BLaER1 (cell line): Measurements from ENCODE around the gene AKAP6.

ENCODE experiments used
- H3K27ac ChIP-seq: shearing (Covaris generic); formaldehyde crosslinking; 2 replicates; pipeline ENCODE4 v1.8.1; 2022
- H3K27me3 ChIP-seq: shearing (Covaris generic); formaldehyde crosslinking; 2 replicates; pipeline ENCODE4 v1.8.1; 2022
- H3K36me3 ChIP-seq: shearing (Covaris generic); formaldehyde crosslinking; 2 replicates; pipeline ENCODE4 v1.8.1; 2022
- H3K4me1 ChIP-seq: shearing (Covaris generic); formaldehyde crosslinking; 2 replicates; pipeline ENCODE4 v1.8.1; 2022
- H3K4me2 ChIP-seq: shearing (Covaris generic); formaldehyde crosslinking; 2 replicates; pipeline ENCODE4 v1.8.1; 2022
- H3K4me3 ChIP-seq: shearing (Covaris generic); formaldehyde crosslinking; 2 replicates; pipeline ENCODE4 v1.8.1; 2022
- H3K9ac ChIP-seq: shearing (Covaris generic); formaldehyde crosslinking; 2 replicates; pipeline ENCODE4 v1.8.1; 2022
- H3K9me3 ChIP-seq: shearing (Covaris generic); formaldehyde crosslinking; 2 replicates; pipeline ENCODE4 v1.8.1; 2022
- H4K20me1 ChIP-seq: shearing (Covaris generic); formaldehyde crosslinking; 2 replicates; pipeline ENCODE4 v1.8.1; 2022
- Cebpa-rat ChIP-seq: shearing (Covaris generic); IDR thresholded peaks from 2 replicates; pipeline ENCODE4 v1.8.1; 2022

AKAP6 gene

GRCh38 chr14:32345311-32345791, 16.3 kb downstream of the AKAP6 start:
- no peaks in the 10 kb centered on the region for H4K20me1 ChIP-seq
- H3K36me3 ChIP-seq = no peaks in the 10 kb centered on the region
- H3K4me2 ChIP-seq = no peak overlapping the region

GRCh38 chr14:32349322-32349721, 20.2 kb downstream of the AKAP6 start:
- Histone ChIP-seq H3K27ac (no peak overlapping the region), H3K36me3 (no peaks in the 10 kb centered on the region)

More at GRCh38 chr14:32345311-32345791, 16.3 kb downstream of the AKAP6 start:
- Histone ChIP-seq H3K9me3 (no peaks in the 10 kb centered on the region), H3K9ac (no peak overlapping the region), H3K4me3 (no peak overlapping the region), H3K4me1 (no peaks in the 10 kb centered on the region), H3K27ac (no peak overlapping the region), H3K27me3 (no peaks in the 10 kb centered on the region)
- no peak for TF ChIP-seq Cebpa-rat

GRCh38 chr14:32350020-32350419, 20.9 kb downstream of the AKAP6 start:
- no peaks in the 10 kb centered on the region for H4K20me1 ChIP-seq
- no peak overlapping the region for H3K27ac ChIP-seq
- no peaks in the 10 kb centered on the region for H3K36me3 ChIP-seq
- H3K4me2 ChIP-seq = no peak overlapping the region
- H3K4me3 ChIP-seq = no peak overlapping the region
- H3K4me1 ChIP-seq = no peaks in the 10 kb centered on the region
- no peak for TF ChIP-seq Cebpa-rat
- H3K9me3 ChIP-seq = no peaks in the 10 kb centered on the region
- H3K27me3 ChIP-seq = no peaks in the 10 kb centered on the region
- no peak overlapping the region for H3K9ac ChIP-seq

More at GRCh38 chr14:32349322-32349721, 20.2 kb downstream of the AKAP6 start:
- Histone ChIP-seq H3K4me1 (no peaks in the 10 kb centered on the region), H3K27me3 (no peaks in the 10 kb centered on the region), H3K4me3 (no peak overlapping the region), H3K9ac (no peak overlapping the region), H3K9me3 (no peaks in the 10 kb centered on the region), H3K4me2 (no peak overlapping the region), H4K20me1 (no peaks in the 10 kb centered on the region)
- TF ChIP-seq Cebpa-rat = no peak

- Histone ChIP-seq H4K20me1 (no peaks in the 10 kb centered on the region), H3K27ac (no peak overlapping the region), H3K9me3 (no peaks in the 10 kb centered on the region), H3K4me2 (no peak overlapping the region), H3K36me3 (no peaks in the 10 kb centered on the region), H3K4me1 (no peaks in the 10 kb centered on the region), H3K4me3 (no peak overlapping the region), H3K27me3 (no peaks in the 10 kb centered on the region), H3K9ac (no peak overlapping the region)
- TF ChIP-seq Cebpa-rat = no peak
Measured at GRCh38 chr14:32352631-32353030, 23.5 kb downstream of the AKAP6 start.

- H3K36me3 ChIP-seq = no peaks in the 10 kb centered on the region
- H4K20me1 ChIP-seq = no peaks in the 10 kb centered on the region
- no peak for TF ChIP-seq Cebpa-rat
- H3K9me3 ChIP-seq = no peaks in the 10 kb centered on the region
- H3K4me1 ChIP-seq = no peaks in the 10 kb centered on the region
- H3K4me2 ChIP-seq = no peak overlapping the region
- H3K4me3 ChIP-seq = no peak overlapping the region
- no peak overlapping the region for H3K27ac ChIP-seq
- H3K9ac ChIP-seq = no peak overlapping the region
- no peaks in the 10 kb centered on the region for H3K27me3 ChIP-seq
Measured at GRCh38 chr14:32354716-32355115, 25.6 kb downstream of the AKAP6 start.

GRCh38 chr14:32358781-32359180, 29.7 kb downstream of the AKAP6 start:
- no peaks in the 10 kb centered on the region for H4K20me1 ChIP-seq

GRCh38 chr14:32361674-32362073, 32.6 kb downstream of the AKAP6 start:
- peaks cover 8% of the 10 kb centered on the region; the same call in 1 of the 2 replicates for H3K4me1 ChIP-seq
- H3K9ac ChIP-seq = no peak overlapping the region
- H3K4me3 ChIP-seq = no peak overlapping the region
- no peaks in the 10 kb centered on the region for H3K36me3 ChIP-seq
- no peak for TF ChIP-seq Cebpa-rat
- no peaks in the 10 kb centered on the region for H4K20me1 ChIP-seq
- no peak overlapping the region for H3K27ac ChIP-seq
- H3K4me2 ChIP-seq = no peak overlapping the region
- no peaks in the 10 kb centered on the region for H3K27me3 ChIP-seq
- H3K9me3 ChIP-seq = no peaks in the 10 kb centered on the region

More at GRCh38 chr14:32358781-32359180, 29.7 kb downstream of the AKAP6 start:
- Histone ChIP-seq H3K4me2 (no peak overlapping the region), H3K4me3 (no peak overlapping the region), H3K27ac (no peak overlapping the region), H3K27me3 (no peaks in the 10 kb centered on the region), H3K9me3 (no peaks in the 10 kb centered on the region), H3K36me3 (no peaks in the 10 kb centered on the region), H3K4me1 (no peaks in the 10 kb centered on the region), H3K9ac (no peak overlapping the region)
- TF ChIP-seq Cebpa-rat = no peak

- no peaks in the 10 kb centered on the region for H3K9me3 ChIP-seq
- H3K4me2 ChIP-seq = no peak overlapping the region
- H3K27ac ChIP-seq = no peak overlapping the region
- no peak for TF ChIP-seq Cebpa-rat
- H4K20me1 ChIP-seq = no peaks in the 10 kb centered on the region
- H3K36me3 ChIP-seq = no peaks in the 10 kb centered on the region
- H3K9ac ChIP-seq = no peak overlapping the region
- H3K27me3 ChIP-seq = no peaks in the 10 kb centered on the region
- H3K4me1 ChIP-seq = peaks cover 8% of the 10 kb centered on the region; the same call in 1 of the 2 replicates
- H3K4me3 ChIP-seq = no peak overlapping the region
Measured at GRCh38 chr14:32363761-32364160, 34.7 kb downstream of the AKAP6 start.

GRCh38 chr14:32364941-32365340, 35.8 kb downstream of the AKAP6 start:
- no peak overlapping the region for H3K4me2 ChIP-seq
- no peak overlapping the region for H3K27ac ChIP-seq
- no peaks in the 10 kb centered on the region for H3K9me3 ChIP-seq
- no peaks in the 10 kb centered on the region for H3K36me3 ChIP-seq
- no peak overlapping the region for H3K4me3 ChIP-seq
- no peaks in the 10 kb centered on the region for H3K27me3 ChIP-seq
- H3K4me1 ChIP-seq = peaks cover 8% of the 10 kb centered on the region; the same call in 1 of the 2 replicates
- H3K9ac ChIP-seq = no peak overlapping the region
- H4K20me1 ChIP-seq = no peaks in the 10 kb centered on the region
- no peak for TF ChIP-seq Cebpa-rat

GRCh38 chr14:32366256-32366879, 37.3 kb downstream of the AKAP6 start:
- Histone ChIP-seq H4K20me1 (no peaks in the 10 kb centered on the region), H3K4me3 (no peak overlapping the region), H3K4me1 (peaks cover 8% of the 10 kb centered on the region; the same call in 1 of the 2 replicates), H3K27ac (no peak overlapping the region), H3K4me2 (no peak overlapping the region), H3K27me3 (no peaks in the 10 kb centered on the region), H3K9me3 (no peaks in the 10 kb centered on the region), H3K9ac (no peak overlapping the region), H3K36me3 (no peaks in the 10 kb centered on the region)
- no peak for TF ChIP-seq Cebpa-rat

GRCh38 chr14:32366986-32367385, 37.9 kb downstream of the AKAP6 start:
- no peak overlapping the region for H3K4me2 ChIP-seq
- H3K36me3 ChIP-seq = no peaks in the 10 kb centered on the region
- H3K27me3 ChIP-seq = no peaks in the 10 kb centered on the region
- H3K27ac ChIP-seq = no peak overlapping the region
- H3K9ac ChIP-seq = no peak overlapping the region
- H3K9me3 ChIP-seq = no peaks in the 10 kb centered on the region
- H3K4me3 ChIP-seq = no peak overlapping the region
- H3K4me1 ChIP-seq = peaks cover 8% of the 10 kb centered on the region; the same call in 1 of the 2 replicates
- H4K20me1 ChIP-seq = no peaks in the 10 kb centered on the region
- no peak for TF ChIP-seq Cebpa-rat
